BJ (cell line): Measurements from ENCODE around the gene UBL3. TPM values are rescaled to one million over a fixed set of nuclear protein-coding genes. Genes with fewer than 3 reads are reported as not detected.

Experiments used
- CTCF ChIA-PET: fragments of 350-600 bp; formaldehyde crosslinking; extraction: SDS; loops from one replicate; lab custom pipeline; 2021; ENCODE audit warnings: antibody characterized with exemption, inconsistent platforms; lab: Yijun Ruan, JAX
- POLR2A ChIA-PET: fragments of 300-600 bp; sonication (Branson Sonifier 250); formaldehyde crosslinking; extraction: SDS; loops from one replicate; lab custom pipeline; 2021; ENCODE audit warnings: antibody characterized with exemption; lab: Charles Lee
- DNase-seq: peaks from one replicate; pipeline ENCODE4 v3.0.0-alpha.2; 2011; ENCODE audit warnings: low read depth
- H3K27me3 ChIP-seq: 2 replicates; pipeline ENCODE4 v1.6.0; 2011; ENCODE audit warnings: low read length; ENCODE audit not compliant: control insufficient read depth, insufficient read depth
- H3K36me3 ChIP-seq: 2 replicates; pipeline ENCODE4 v1.5.1; 2011; ENCODE audit warnings: low read length; ENCODE audit not compliant: control insufficient read depth, insufficient read depth
- H3K4me3 ChIP-seq: 2 replicates; pipeline ENCODE4 v1.5.1; 2011; ENCODE audit warnings: low read depth, mild to moderate bottlenecking, control low read depth, low read length
- CTCF ChIP-seq: IDR thresholded peaks from 2 replicates; pipeline ENCODE4 v1.5.1; 2011; ENCODE audit warnings: low read depth, mild to moderate bottlenecking, control low read depth, inconsistent platforms, low read length, moderate library complexity; ENCODE audit not compliant: insufficient read depth
- polyA plus RNA-seq: library from polyadenylated mRNA; depleted of rRNA; stranded (reverse); fragments of >200 nt; gene quantifications from 2 replicates; pipeline ENCODE4 v1.2.3, GENCODE V29; 2011

The UBL3 gene
- polyA plus RNA-seq, 1 experiment: 18.0 TPM

GRCh38 chr13:29805994-29806979, 44.1 kb downstream of the UBL3 start:
- POLR2A ChIA-PET: interaction anchor here (0.6 kb wide), 1 partner anchor 38 kb away, joined by 3 read pairs; no protein-coding TSS in a partner anchor
- Histone ChIP-seq H3K36me3 (no peaks in the 10 kb centered on the region), H3K27me3 (no peaks in the 10 kb centered on the region), H3K4me3 (no peak overlapping the region)
- CTCF ChIA-PET: interaction anchor here (1.1 to 2.0 kb wide), 2 partner anchors 12 to 46 kb away, joined by 4 read pairs; no protein-coding TSS in a partner anchor
- no peak for TF ChIP-seq CTCF
- DNase-seq: no peak

- H3K27me3 ChIP-seq: no peaks in the 10 kb centered on the region
- no peak for TF ChIP-seq CTCF
- POLR2A ChIA-PET: interaction anchor here (0.6 kb wide), 1 partner anchor 1228 kb away, joined by 3 read pairs; no protein-coding TSS in a partner anchor
- H3K4me3 ChIP-seq: no peak overlapping the region
- no peak for DNase-seq
- CTCF ChIA-PET: interaction anchor here (2.3 kb wide), 1 partner anchor 32 kb away, joined by 7 read pairs; no protein-coding TSS in a partner anchor
- no peaks in the 10 kb centered on the region for H3K36me3 ChIP-seq
Measured at GRCh38 chr13:29803221-29803620, 47.2 kb downstream of the UBL3 start.

- TF ChIP-seq CTCF: no peak
- DNase-seq: no peak
- Histone ChIP-seq H3K27me3 (no peaks in the 10 kb centered on the region), H3K4me3 (no peak overlapping the region), H3K36me3 (no peaks in the 10 kb centered on the region)
- POLR2A ChIA-PET: no interaction called here
- CTCF ChIA-PET: interaction anchor here (2.3 kb wide), 1 partner anchor 32 kb away, joined by 7 read pairs; no protein-coding TSS in a partner anchor
Measured at GRCh38 chr13:29802621-29803020, 47.8 kb downstream of the UBL3 start.

- Histone ChIP-seq H3K4me3 (no peak overlapping the region), H3K36me3 (no peaks in the 10 kb centered on the region), H3K27me3 (no peaks in the 10 kb centered on the region)
- TF ChIP-seq CTCF: no peak
- POLR2A ChIA-PET: no interaction called here
- CTCF ChIA-PET: interaction anchor here (2.3 kb wide), 1 partner anchor 31 kb away, joined by 7 read pairs; no protein-coding TSS in a partner anchor
- no peak for DNase-seq
Measured at GRCh38 chr13:29801737-29802305, 48.6 kb downstream of the UBL3 start.

- CTCF ChIA-PET: interaction anchor here (0.6 to 2.3 kb wide), 3 partner anchors 30 to 333 kb away, joined by 3 to 7 read pairs (median 3); no protein-coding TSS in a partner anchor
Measured at GRCh38 chr13:29801102-29801501, 49.3 kb downstream of the UBL3 start.

More at GRCh38 chr13:29801102-29801501, 49.3 kb downstream of the UBL3 start:
- POLR2A ChIA-PET: no interaction called here
- no peak for TF ChIP-seq CTCF
- DNase-seq: no peak
- H3K4me3 ChIP-seq: no peak overlapping the region
- H3K36me3 ChIP-seq: no peaks in the 10 kb centered on the region
- no peaks in the 10 kb centered on the region for H3K27me3 ChIP-seq
